Hepatic stellate cell (primary cell): ENCODE measurements around the gene PAIP2.
"Not testable (repeated sequence)": the region's sequence is repeated elsewhere in the genome, so short reads cannot be mapped to it uniquely, and the experiment has no call there.

Experiments used
- DNase-seq: peaks from one replicate; pipeline ENCODE4 v3.0.0; 2011; ENCODE audit warnings: low spot score

The PAIP2 gene

DNA sequence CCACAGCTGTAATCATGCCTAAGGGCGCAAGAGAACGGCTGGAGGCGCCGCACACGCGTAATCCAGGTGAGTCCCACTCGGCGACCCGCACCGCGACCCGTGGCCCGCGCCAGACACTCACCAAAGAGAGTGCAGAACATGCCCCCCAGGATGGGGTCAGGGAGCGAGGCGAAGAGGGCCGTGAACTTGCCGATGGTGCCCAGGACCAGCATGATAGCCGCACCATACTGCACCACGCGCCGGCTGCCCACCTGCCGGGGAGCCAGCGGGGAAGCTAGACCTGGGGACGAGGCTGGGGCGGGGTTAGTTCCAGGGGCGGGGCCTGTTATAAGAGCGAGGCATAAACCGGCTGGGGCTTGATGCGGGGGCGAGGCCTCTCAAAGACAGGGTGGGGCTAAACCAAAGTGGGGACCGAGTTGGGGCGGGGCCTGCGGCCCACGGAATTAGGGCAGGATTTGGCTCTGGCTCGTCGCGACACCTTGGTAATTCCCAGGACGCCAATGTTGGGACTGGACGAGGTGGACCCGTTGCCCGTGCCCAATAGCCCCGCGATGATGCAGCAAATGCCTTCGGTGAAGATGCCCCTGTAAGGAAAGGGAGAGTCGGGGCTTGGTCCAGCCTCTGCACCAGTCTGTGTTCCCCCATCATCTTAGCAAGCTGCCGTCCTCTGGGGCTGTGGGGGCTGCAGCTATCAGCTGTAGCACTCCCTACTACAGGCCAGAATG lies 36.6 kb downstream of the PAIP2 start:
- DNase-seq: no peak

DNA sequence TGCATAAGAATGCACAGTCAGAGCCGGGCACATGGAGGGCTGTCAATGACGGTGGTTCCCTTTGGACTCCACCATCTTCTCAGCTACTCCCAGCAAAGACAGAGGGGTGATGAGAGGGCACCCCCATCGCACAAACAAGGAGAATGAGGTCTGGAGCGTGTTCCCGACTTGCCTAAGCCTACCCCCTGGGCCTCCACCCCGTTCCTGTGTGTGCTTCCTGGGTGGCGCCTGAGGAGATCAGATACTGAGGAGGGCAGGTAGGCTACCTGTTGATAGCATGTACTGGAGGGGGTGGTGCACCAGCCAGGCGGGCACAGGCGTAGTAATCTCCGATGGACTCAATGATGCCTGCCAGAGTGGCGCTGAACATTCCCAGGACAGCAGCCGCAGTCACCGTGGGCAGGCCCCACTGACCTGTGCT lies 37.3 kb downstream of the PAIP2 start:
- DNase-seq: no peak

GRCh38 chr5:139379626-139380449 lies 38.2 kb downstream of the PAIP2 start:
- no peak for DNase-seq

- DNase-seq: no peak
Measured at GRCh38 chr5:139381837-139382761, 40.4 kb downstream of the PAIP2 start.

- no peak for DNase-seq
Measured at GRCh38 chr5:139382807-139383206, 41.2 kb downstream of the PAIP2 start.

DNA sequence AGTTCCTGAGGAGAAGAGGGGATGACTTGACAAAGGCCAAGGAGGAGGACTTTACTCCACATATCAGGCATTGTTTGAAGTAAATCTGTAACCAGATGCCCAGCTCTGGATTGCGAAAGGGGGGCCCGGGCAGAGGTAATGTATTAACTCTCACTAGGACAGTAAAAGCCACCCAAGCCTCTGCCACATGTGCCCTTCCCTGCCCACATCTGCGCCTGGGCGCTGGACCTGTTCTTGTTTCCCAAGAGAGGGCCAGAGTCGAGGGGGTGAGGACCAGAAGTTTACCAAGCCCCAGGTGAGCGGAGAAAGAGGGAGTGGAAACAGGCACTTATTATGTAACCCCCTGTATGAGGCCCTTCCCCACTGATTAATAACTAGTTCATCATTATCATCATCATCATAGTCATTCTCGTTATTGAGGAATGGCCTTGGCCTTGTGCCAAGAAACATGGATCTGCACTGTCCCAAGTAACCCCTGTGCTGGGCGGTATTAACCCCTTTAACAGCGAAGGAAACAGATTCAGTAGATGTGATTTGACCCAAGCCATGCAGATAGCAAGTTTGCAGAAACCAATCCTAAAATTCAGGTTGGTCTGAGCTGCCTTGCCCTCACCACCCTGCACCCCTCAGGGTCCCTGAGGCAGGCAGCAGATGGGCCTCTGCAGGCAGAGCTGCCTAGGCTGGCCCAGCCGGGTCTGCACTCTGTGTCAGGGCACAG lies 41.8 kb downstream of the PAIP2 start, which contains the start of gene SLC23A1:
Gene SLC23A1, minus strand, starts transcription at position 23 of the 718 bp plus-strand sequence. CDS start 44 bp downstream, outside the sequence.
- no peak for DNase-seq

DNA sequence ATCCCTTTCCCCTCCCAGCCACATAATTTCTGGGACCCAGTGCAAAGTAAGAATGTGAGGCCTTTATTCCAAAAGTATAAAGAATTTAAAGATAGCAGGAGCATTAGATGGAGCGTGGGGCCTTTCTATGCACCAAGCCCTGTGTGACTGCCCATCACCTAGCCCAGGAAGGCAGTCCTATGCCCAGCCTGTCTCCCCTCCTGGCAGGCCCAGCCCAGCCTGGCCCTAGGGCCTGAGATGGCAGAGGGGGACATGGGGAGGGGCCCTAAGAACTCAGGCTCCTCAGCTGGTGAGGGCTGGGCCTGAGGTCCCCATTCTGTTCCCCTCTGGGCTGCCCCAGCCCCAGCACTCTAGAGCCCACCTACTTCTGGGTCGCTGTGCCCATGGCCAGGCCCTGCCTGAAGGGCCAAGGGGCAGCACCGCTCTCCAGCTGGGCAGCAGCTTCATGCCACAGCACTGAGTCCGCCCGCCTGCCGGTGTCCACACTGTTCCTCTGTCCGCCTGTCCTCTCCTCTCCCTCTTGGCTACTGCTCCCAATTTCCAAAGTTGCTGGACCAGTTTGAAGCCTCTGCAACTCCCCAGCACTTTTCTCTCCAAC lies 42.4 kb downstream of the PAIP2 start:
- no peak for DNase-seq

GRCh38 chr5:139384591-139385051 lies 43.0 kb downstream of the PAIP2 start:
- no peak for DNase-seq

- DNase-seq: peak; percentile 69
Measured at GRCh38 chr5:139385061-139386049, 43.7 kb downstream of the PAIP2 start.

DNA sequence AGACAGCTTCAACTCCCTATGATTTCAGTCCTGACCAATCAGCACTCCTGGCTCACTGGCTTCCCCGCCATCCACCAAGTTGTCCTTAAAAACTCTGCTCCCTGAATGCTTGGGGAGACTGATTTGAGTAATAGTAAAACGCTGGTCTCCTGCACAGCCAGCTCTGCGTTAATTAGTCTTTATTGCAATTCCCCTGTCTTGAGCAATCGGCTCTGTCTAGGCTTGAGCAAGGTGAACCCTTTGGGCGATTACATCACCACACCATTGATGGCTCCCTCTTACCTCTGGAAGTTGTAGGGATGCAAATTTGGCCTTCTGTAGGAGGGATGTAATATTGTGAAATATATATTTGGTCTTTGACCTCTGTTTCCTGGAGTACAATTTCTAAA lies 44.4 kb downstream of the PAIP2 start:
- no peak for DNase-seq

GRCh38 chr5:139386956-139387355 lies 45.3 kb downstream of the PAIP2 start:
- DNase-seq: not testable (repeated sequence)

DNA sequence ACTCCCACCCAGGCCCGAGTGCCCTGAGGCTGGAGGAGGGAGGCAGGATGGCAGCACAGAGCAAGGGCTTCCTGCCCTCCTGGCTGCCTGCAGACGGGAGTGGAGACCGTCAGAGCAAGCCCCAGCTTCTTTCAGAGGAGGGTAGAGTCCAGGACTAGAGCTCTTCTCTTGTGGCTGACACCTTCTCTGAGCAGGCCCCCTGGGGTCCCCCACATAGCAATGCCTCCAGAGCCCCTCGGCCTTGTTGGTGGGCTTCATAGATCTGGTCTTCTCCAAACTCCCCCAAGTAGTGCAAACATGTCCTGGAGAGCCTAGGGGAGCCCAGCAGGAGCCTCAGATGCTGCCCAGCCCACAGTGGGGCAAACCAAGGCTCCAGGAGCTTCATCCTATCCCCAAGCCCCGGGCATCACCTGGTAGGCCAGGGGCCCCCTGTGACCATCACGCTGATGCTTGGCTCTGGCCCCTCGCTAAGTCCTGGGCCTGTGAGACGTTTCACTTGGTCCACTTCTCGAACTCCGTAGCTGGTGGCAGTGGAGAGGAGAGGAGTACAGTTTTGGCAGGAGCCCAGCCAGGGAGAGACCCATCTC lies 46.0 kb downstream of the PAIP2 start:
- DNase-seq: no peak

- DNase-seq: peak; percentile 75
Measured at GRCh38 chr5:139388198-139388821, 46.7 kb downstream of the PAIP2 start.

- no peak for DNase-seq
Measured at GRCh38 chr5:139389701-139390638, 48.3 kb downstream of the PAIP2 start, which contains the start of gene MZB1. MZB1 (minus strand) TSS chr5:139389913; CDS start chr5:139389856, 57 bp downstream.

GRCh38 chr5:139390639-139391569 lies 49.2 kb downstream of the PAIP2 start:
- no peak for DNase-seq

DNA sequence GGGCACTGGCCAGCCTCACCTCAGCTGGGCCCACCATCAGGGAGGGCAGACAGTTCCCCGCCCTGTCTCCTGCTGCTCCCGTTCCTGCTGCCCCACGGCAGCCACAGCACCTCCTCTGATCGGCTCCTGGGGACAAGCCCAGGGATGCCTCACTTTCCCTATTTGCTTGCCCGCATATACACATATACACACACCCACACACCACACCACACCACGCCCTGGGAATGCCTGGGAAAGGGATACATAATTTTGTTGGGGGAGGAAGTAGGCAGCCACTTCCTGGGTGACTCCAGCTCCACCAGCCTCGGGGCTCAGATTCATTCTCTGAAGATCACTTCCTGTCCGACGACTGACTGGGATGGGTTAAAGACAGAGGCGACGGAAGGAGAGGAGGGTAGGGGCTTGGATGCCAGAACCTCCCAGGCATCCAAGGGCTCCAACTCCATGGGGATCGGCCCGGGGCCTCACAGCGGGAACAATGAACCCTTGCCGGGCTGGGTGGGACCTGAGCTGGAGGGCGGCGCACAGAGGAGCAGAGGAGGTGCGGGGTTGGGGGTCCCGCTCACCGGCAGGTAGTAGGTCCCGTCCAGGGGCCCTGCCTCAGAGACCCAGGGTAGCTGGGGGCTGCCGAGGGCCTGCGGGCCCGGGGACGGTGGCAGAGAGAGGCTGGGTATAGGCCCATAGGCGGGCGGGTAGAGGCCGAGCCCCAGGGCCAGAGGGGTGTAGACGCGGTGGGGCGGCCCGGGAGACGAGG lies 50.1 kb downstream of the PAIP2 start:
- no peak for DNase-seq
